HT1080 (cell line): Measurements from ENCODE around the gene CCL15. TPM values are rescaled to one million over a fixed set of nuclear protein-coding genes. Genes with fewer than 3 reads are reported as not detected.
"Not testable (repeated sequence)": the region's sequence is repeated elsewhere in the genome, so short reads cannot be mapped to it uniquely, and the experiment has no call there.

Experiments
- DNase-seq: peaks from one replicate; pipeline ENCODE4 v3.0.0-alpha.2; 2015; ENCODE audit warnings: low read depth
- total RNA-seq: library from RNA; depleted of rRNA; stranded (reverse); fragments of >200 nt; shearing (Covaris generic); gene quantifications from 2 replicates; pipeline ENCODE4 v1.2.3, GENCODE V29; 2014

The CCL15 gene
- total RNA-seq, 1 experiment from 2014 or later: not detected

GRCh38 chr17:35995346-35995745 is 6.0 kb downstream of the CCL15 start:
- not testable (repeated sequence) for DNase-seq

GRCh38 chr17:35991075-35991474 is 10.3 kb downstream of the CCL15 start:
- DNase-seq: no peak

- no peak for DNase-seq
Measured at GRCh38 chr17:35988164-35988563, 13.2 kb downstream of the CCL15 start.

- no peak for DNase-seq
Measured at GRCh38 chr17:35986643-35987042, 14.7 kb downstream of the CCL15 start, which contains the start of gene CCL14. Gene CCL14, minus strand, starts transcription at chr17:35986729. Its CDS starts 80 bp downstream, at chr17:35986649.

DNA sequence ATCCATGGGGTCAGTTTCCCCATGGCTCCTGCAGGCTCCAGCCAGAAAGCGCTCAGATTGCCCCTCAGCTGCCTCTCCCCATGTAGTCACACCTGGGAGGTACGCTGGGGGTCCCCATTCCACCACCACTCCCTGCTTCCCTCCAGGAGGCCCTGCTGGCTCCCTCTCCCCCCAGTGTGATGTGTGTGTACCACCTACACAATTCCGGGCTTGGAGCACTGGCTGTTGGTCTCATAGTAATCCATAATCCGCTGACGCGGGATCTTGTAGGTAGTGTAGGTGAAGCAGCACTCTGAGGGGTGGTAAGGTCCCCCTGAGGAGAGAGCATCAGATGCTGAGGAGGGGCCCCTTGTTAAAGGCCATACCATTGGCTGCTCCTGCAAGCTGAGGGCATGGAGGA is 17.2 kb downstream of the CCL15 start:
- DNase-seq: no peak

GRCh38 chr17:35982409-35983191 is 18.8 kb downstream of the CCL15 start:
- no peak for DNase-seq

DNA sequence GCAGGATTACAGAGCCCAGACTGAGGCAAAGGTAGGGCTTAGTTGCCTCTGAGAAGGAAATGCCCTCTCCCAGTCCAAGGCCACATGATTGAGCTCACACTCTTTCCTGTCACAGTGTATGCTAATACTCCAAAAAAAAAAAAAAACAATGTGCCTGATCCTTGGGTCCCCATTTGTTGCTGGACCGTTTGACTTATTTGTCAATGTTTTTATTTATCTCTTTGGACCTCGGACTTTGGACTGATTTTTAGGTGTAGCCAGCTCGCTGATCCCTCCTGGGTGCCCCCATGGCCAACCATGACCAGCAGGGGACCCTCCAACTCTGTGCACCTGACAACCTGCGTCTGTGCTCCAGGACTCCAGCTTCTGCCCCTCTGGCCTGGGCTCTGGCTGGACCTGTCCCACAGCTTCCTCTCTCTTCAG is 19.4 kb downstream of the CCL15 start:
- no peak for DNase-seq

GRCh38 chr17:35981246-35981645 is 20.1 kb downstream of the CCL15 start, which contains the start of gene CCL16:
Gene CCL16, minus strand, starts transcription at chr17:35981497. Its CDS starts 77 bp downstream, at chr17:35981420.
- no peak for DNase-seq

GRCh38 chr17:35978346-35978745 is 23.0 kb downstream of the CCL15 start:
- no peak for DNase-seq

DNA sequence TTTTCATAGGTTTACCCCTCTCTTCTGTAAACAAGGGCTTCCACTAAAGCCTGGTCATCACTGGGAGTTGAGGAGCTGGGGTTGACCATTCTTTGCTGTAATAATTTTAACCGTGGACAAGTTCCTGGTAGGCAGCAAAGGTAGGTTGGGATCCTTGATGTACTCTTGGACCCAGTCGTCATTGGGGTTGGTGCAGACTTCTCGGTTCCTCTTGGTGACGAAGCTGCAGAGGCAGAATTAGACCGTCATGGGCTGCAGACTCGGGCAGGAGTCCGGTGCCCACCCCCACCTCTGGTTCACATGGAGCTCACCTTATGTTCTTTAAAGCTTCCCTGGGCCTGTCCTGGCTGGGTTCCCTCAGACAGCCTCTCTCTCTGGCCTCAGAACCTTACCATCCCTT is 23.8 kb downstream of the CCL15 start:
- DNase-seq: no peak

DNA sequence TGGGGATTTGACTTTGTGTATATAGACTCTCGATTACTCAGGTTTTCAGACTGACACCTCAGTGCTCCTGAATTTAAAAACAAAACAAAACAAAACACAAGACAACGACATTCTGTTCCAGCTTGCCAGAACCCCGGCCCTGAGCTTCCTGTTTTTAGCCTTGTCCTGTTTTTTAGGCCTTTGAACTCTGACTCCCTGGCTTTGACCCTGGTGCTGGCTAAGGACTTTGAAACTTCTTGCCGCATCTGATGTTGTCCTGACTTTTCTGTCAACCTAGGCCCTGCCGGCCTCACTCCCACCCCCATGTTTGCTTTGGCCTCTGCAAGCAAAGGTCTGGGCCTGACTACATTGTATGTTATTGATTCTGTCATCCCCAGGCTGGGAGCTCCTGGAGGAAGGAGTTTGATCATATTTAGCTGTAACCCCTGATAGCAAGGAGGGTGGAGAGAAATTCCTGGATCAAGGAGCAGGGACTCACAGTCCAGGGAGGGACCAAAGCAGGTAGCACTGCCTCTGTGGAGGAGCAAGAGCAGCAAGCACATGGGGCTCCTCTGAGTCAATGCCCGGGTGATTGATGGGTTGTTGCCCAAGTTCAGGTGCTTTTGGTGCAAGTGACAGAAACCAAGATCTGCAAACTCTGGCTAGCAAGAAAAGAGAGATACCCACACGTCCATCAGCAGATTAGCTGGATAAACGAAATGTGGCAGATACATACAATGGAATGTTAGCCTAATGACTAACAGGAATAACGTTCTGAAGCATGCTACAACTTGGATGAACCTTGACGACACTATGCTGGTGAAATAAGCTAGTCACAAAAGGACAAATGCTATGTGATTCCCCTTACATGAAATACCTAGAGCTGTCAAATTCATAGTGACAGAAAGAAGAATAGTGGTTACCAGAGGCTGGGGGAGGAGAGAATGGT is 27.8 kb downstream of the CCL15 start:
- DNase-seq: peak; percentile 8

- no peak for DNase-seq
Measured at GRCh38 chr17:35972945-35973332, 28.4 kb downstream of the CCL15 start.

GRCh38 chr17:35972535-35972934 is 28.8 kb downstream of the CCL15 start:
- DNase-seq: no peak

GRCh38 chr17:35972066-35972465 is 29.3 kb downstream of the CCL15 start:
- DNase-seq: no peak

DNA sequence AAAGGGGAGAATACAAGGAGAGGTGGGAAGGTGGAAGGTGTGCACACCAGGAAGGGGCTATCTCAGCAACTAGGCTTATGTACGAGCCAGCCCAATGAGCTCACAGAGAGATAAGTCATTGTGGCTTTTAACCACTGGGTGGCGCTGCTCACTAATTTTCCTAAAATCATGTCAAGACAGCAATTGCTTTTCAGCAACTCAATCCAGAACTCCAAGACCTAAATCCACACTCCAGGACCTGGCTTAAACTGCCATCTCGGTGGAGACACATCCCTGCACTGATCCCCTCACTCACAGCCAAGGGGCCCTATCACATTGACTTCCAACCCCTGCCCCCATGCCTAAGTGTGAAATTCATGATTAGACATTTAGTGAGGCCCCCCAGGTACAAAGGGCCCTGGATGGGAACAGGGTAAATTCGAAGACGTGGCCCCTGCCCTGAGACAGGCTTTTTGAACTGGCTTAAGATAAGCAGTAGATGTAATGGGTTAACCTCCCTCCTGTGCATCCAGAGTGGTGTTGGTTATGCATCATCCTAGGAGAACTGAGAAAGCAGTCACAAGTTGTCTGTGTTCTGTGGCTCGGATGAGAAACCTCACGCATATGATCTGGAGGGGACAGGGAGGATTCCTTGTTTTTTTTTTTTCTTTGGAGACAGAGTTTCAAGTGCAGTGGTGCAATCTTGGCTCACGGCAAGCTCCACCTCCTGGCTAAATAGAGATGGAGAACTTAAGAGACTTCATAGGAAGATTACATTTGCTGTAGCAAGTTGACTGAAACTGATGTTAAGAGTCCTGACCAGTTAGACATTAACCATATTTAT is 31.6 kb downstream of the CCL15 start:
- peak; percentile 61 for DNase-seq

DNA sequence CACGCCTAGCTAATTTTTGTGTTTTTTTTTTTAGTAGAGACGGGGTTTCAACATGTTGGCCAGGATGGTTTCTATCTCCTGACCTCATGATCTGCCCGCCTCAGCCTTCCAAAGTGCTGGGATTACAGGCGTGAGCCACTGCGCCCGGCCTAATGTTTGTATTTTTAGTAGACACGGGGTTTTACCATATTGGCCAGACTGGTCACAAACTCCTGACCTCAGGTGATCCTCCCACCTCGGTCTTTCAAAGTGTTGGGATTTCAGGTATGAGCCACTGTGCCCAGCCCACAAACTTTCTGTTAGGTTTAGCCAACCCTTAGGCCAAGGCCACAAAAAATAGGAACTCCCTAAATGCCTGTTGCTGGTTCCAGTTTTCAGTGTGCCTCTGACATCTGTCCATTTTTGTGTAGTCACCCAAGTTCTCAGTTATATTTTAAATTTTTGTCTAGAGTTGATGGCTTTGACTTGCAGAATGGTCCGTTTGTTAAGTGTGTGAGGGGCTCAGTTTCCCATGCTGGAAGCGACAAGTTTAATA is 32.8 kb downstream of the CCL15 start:
- no peak for DNase-seq

DNA sequence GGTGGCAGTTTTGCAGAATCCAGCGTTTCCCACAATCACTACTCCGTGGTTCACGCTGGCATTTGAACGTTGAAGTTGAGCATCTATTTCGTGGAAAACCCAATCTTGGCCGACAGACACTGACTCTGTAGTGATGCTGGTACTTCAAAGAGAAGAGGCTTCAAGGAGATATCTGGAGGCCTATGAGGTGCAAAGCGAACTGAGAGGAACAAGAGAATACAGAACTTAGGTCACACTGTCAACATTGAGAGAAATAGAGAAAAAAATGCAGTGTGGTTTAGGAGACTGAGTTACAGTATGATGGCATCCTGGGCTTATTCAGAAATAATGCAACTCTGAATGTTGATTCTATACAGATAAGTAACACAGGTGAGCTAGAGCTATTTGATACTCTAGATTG is 36.1 kb downstream of the CCL15 start:
- DNase-seq: no peak

- no peak for DNase-seq
Measured at GRCh38 chr17:35963663-35964062, 37.7 kb downstream of the CCL15 start.

DNA sequence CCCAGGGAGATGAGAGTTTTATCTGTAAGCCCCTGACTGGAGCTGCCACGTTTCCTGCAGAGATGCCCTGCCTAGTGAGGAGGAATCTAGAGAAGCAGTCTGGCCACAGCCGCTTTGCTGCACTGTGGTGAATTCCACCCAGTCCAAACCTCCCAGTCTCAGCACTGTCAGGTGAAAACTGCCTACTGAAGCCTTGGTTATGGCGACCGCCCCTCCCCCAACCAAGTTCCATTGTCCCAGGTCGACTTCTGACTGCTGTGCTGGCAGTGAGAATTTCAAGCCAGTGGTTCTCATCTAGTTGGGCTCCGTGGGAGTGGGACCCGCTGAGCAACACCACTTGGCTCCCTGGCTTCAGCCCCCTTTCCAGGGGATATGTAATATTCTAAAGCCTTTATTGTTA is 47.6 kb downstream of the CCL15 start:
- no peak for DNase-seq

GRCh38 chr17:35949401-35949800 is 52.0 kb downstream of the CCL15 start:
- DNase-seq: no peak

- no peak for DNase-seq
Measured at GRCh38 chr17:35948092-35948491, 53.3 kb downstream of the CCL15 start.
